Measurements from ENCODE around the gene LCNL1.

DNA sequence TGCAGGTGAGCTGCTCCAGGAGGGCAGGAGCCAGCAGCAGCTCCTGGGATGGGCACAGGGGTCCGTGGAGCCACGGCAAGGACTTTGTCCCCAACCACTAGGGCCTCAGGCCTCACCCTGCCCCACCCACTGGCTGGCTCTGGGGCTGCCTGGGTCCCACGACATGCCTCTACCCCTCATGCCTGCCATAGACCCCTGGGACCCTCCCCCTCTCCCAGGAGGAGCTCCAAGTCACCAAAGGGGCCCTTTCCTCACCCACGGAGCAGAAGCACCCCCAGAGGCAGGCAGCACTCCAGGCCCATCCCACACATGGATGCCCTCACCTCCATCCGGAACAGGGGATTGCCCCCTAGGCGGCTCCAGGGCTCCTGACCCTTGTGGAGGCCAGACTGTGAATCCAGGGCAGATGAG lies 38.8 kb downstream of the LCNL1 start:
- TF ChIP-seq CTCF (IDR thresholded peaks at IDR 0.05; ENCODE audit: low read depth, low read length, missing input control) (no peak), RAD21 (IDR thresholded peaks at IDR 0.05) (no peak), GABPA (IDR thresholded peaks at IDR 0.05 in 1 of 2, conservative IDR thresholded peaks at IDR 0.05 in 1 of 2) (no peak), SP1 (IDR thresholded peaks at IDR 0.05) (no peak)
- TF ChIP-seq, protein P1, sequence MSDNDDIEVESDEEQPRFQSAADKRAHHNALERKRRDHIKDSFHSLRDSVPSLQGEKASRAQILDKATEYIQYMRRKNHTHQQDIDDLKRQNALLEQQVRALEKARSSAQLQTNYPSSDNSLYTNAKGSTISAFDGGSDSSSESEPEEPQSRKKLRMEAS (IDR thresholded peaks at IDR 0.05), result no peak
- TF ChIP-seq, protein P2, sequence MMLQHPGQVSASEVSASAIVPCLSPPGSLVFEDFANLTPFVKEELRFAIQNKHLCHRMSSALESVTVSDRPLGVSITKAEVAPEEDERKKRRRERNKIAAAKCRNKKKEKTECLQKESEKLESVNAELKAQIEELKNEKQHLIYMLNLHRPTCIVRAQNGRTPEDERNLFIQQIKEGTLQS (IDR thresholded peaks at IDR 0.05), result no peak
